GM12878 (cell line): ENCODE data around the gene IL19. TPM values are rescaled to one million over a fixed set of nuclear protein-coding genes. Genes with fewer than 3 reads are reported as not detected.

ENCODE experiments used
- ATAC-seq: fragments of 200-7000 bp; cut with Tn5 transposase; 3 replicates; pipeline ENCODE4 v1.9.1; 2020; ENCODE audit warnings: mild to moderate bottlenecking, moderate library complexity
- BruUV-seq: library from RNA; stranded (reverse); fragments of 400-500 nt; replicated peaks from 2 replicates; lab custom pipeline; 2021; lab: Mats Ljungman, UMichigan
- CTCF ChIA-PET: fragments of 300-600 bp; sonication (Branson Sonifier 250); formaldehyde crosslinking; extraction: SDS; loops from one replicate; lab custom pipeline; 2021; ENCODE audit warnings: inconsistent platforms; lab: Yijun Ruan, JAX
- POLR2A ChIA-PET: fragments of 350-600 bp; formaldehyde crosslinking; extraction: SDS; loops from one replicate; lab custom pipeline; 2021; ENCODE audit warnings: inconsistent platforms; lab: Charles Lee
- RAD21 ChIA-PET: fragments of 300-600 bp; sonication (Branson Sonifier 250); formaldehyde crosslinking; loops from one replicate; lab custom pipeline; 2023; ENCODE audit warnings: antibody characterized with exemption; ENCODE audit not compliant: unreplicated experiment; lab: Charles Lee
- SMC1A ChIA-PET: fragments of 300-600 bp; sonication (Branson Sonifier 250); formaldehyde crosslinking; loops from one replicate; lab custom pipeline; 2023; ENCODE audit not compliant: unreplicated experiment, uncharacterized antibody; lab: Charles Lee
- DNase-seq: peaks from one replicate; pipeline ENCODE4 v3.0.0-alpha.2; 2011; ENCODE audit warnings: low read depth, low spot score
- FAIRE-seq: peaks from 3 replicates; lab custom pipeline; 2011; peaks lifted over from hg19 to GRCh38; lab: Jason Lieb, UNC
- H2AFZ ChIP-seq: 2 replicates; pipeline ENCODE4 v1.6.0; 2011; ENCODE audit warnings: low read depth, low read length, control low read depth; ENCODE audit not compliant: control insufficient read depth
- H3K27ac ChIP-seq: 2 replicates; pipeline ENCODE4 v1.5.1; 2011; ENCODE audit warnings: control low read depth; ENCODE audit not compliant: control insufficient read depth, insufficient read depth
- H3K27me3 ChIP-seq, 2 experiments: replicated peaks in 1 of 2; 2 replicates each; pipeline versions ENCODE4 v1.6.0 to v1.6.1; 2011; ENCODE audit warnings: low read length in 1 of 2; ENCODE audit not compliant: control insufficient read depth in 2 of 2, insufficient read depth in 2 of 2
- H3K36me3 ChIP-seq, 2 experiments: 2 replicates each; pipeline ENCODE4 v1.5.1; 2011; ENCODE audit warnings: low read length in 1 of 2; ENCODE audit not compliant: control insufficient read depth in 2 of 2, insufficient read depth in 2 of 2
- H3K4me1 ChIP-seq: 2 replicates; pipeline ENCODE4 v1.6.1; 2011; ENCODE audit warnings: mild to moderate bottlenecking, low read length, moderate library complexity, mixed read lengths; ENCODE audit not compliant: control insufficient read depth, insufficient read depth
- H3K4me2 ChIP-seq: 2 replicates; pipeline ENCODE4 v1.6.0; 2011; ENCODE audit warnings: control low read depth; ENCODE audit not compliant: control insufficient read depth, insufficient read depth
- H3K4me3 ChIP-seq: fragments of 200-600 bp; sonication (generic); 2 replicates; pipeline ENCODE4 v1.5.1; 2016
- H3K79me2 ChIP-seq: 2 replicates; pipeline ENCODE4 v1.6.0; 2011; ENCODE audit warnings: low read length; ENCODE audit not compliant: control insufficient read depth, insufficient read depth
- H3K9ac ChIP-seq: 2 replicates; pipeline ENCODE4 v1.8.0; 2011; ENCODE audit warnings: low read length, control low read depth, mixed read lengths; ENCODE audit not compliant: control insufficient read depth, insufficient read depth
- H3K9me3 ChIP-seq: replicated peaks from 3 replicates; pipeline ENCODE4 v1.5.1; 2011; ENCODE audit warnings: mild to moderate bottlenecking, low read length; ENCODE audit not compliant: control insufficient read depth, insufficient read depth
- H4K20me1 ChIP-seq: 2 replicates; pipeline ENCODE4 v1.6.0; 2011; ENCODE audit not compliant: control insufficient read depth, insufficient read depth
- CEBPB ChIP-seq, 2 experiments: fragments of 150-350 bp in 1 of 2; IDR thresholded peaks; 2 replicates each; pipeline ENCODE4 v1.6.1; 2012 to 2014; ENCODE audit warnings: low read depth in 2 of 2, low read length in 2 of 2, borderline replicate concordance in 1 of 2, inconsistent platforms in 1 of 2
- MYC ChIP-seq: IDR thresholded peaks from 2 replicates; pipeline ENCODE4 v1.6.1; 2011; ENCODE audit warnings: mild to moderate bottlenecking, low read length, moderate library complexity, inconsistent platforms; ENCODE audit not compliant: insufficient read depth, insufficient replicate concordance, insufficient read length, severe bottlenecking
- POLR2A ChIP-seq: IDR thresholded peaks from 2 replicates; pipeline ENCODE4 v1.6.1; 2011; ENCODE audit warnings: low read depth, mild to moderate bottlenecking, low read length
- POU2F2 ChIP-seq: IDR thresholded peaks from 3 replicates; pipeline ENCODE4 v1.6.1; 2011; ENCODE audit warnings: low read depth, mild to moderate bottlenecking, low read length, borderline replicate concordance
- RAD51 ChIP-seq: fragments of 450-650 bp; IDR thresholded peaks from 2 replicates; pipeline ENCODE4 v1.6.1; 2016; ENCODE audit warnings: moderate library complexity, mild to moderate bottlenecking, inconsistent platforms
- WGBS: methylation state at CpG from one replicate; pipeline ENCODE4 v1.1.6; 2016; ENCODE audit warnings: low lambda C conversion rate; ENCODE audit not compliant: insufficient replicate concordance, insufficient coverage; ENCODE audit errors: missing lambda C conversion rate; 5-methylcytosine and 5-hydroxymethylcytosine counted together
- in situ Hi-C: fragments of 300-500 bp; cut with MboI; formaldehyde crosslinking; loops from 9 replicates; pipeline ENCODE4 v1.14.3; 2018; ENCODE audit warnings: mixed read lengths
- intact Hi-C: fragments of 100-400 bp; cut with micrococcal nuclease; formaldehyde crosslinking; loops from one replicate; pipeline ENCODE4 v1.14.2; 2022; ENCODE audit not compliant: unreplicated experiment
- polyA plus RNA-seq, 11 experiments: library from polyadenylated mRNA; depleted of rRNA in 4 of 11; unstranded in 6 of 11; stranded (reverse) in 5 of 11; fragments of >200 nt; fragmentation: Nextera tagmentation in 4 of 11; fragmentation: Illumina TruSeq in 1 of 11; extraction: Ambion mirVana in 4 of 11; extraction: Trizol in 1 of 11; gene quantifications; 1 replicate in 1 of 11; 2 replicates in 10 of 11; pipeline versions ENCODE4 v1.2.1 to v1.2.3, GENCODE V29; 2011 to 2016; ENCODE audit warnings: inconsistent platforms in 2 of 11, missing spikeins in 2 of 11, low read depth in 1 of 11
- total RNA-seq, 4 experiments: library from RNA; depleted of rRNA in 3 of 4; stranded (reverse); fragments of >200 nt in 3 of 4; fragmentation: Illumina TruSeq in 1 of 4; extraction: Trizol in 1 of 4; gene quantifications; 2 replicates each; pipeline versions ENCODE4 v1.2.1 to v1.2.3, GENCODE V29; 2013 to 2021
- TF ChIP-seq, protein P1 (sequence below): fragments of 450-650 bp; IDR thresholded peaks from 2 replicates; pipeline ENCODE4 v1.6.1; 2017; ENCODE audit warnings: mild to moderate bottlenecking, moderate library complexity
- TF ChIP-seq, protein P2 (sequence below): fragments of 450-650 bp; IDR thresholded peaks from 2 replicates; pipeline ENCODE4 v1.6.1; 2017; ENCODE audit warnings: low read depth, mild to moderate bottlenecking, moderate library complexity
- TF ChIP-seq, protein P3 (sequence below): IDR thresholded peaks from 2 replicates; pipeline ENCODE4 v1.6.1; 2012; ENCODE audit warnings: mild to moderate bottlenecking, low read depth, low read length
- TF ChIP-seq, protein P4 (sequence below): IDR thresholded peaks from 2 replicates; pipeline ENCODE4 v1.6.1; 2011; ENCODE audit warnings: low read depth, mild to moderate bottlenecking, low read length, moderate library complexity, borderline replicate concordance; ENCODE audit errors: extremely low read depth

IL19 gene
- total and polyA plus RNA-seq, 10 of the 15 experiments (the other 5 are each of a cell fraction or from before 2014, with no cell fraction given), result 0.10 to 0.73 (median 0.28) TPM; not detected in 6

DNA sequence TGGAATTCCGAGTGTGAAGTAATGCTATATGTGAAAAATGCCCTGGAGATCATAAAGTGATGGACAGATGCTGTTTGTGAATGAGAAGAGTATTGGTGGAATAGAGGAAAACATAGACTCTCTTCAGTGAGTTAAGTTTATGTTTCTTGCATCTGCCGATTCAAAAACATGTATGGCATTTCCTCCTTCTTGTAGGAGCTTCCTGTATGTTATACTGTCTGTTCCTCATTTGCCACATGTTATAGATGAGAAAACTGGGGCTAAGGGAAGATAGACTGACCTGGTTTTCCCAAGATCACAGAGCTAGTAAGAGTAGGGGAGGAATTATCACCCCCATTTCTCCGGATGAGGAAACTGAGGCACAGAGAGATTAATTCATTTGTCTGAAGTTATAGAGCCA is 53.8 kb downstream of the IL19 start (continued):
- TF ChIP-seq, protein P1, sequence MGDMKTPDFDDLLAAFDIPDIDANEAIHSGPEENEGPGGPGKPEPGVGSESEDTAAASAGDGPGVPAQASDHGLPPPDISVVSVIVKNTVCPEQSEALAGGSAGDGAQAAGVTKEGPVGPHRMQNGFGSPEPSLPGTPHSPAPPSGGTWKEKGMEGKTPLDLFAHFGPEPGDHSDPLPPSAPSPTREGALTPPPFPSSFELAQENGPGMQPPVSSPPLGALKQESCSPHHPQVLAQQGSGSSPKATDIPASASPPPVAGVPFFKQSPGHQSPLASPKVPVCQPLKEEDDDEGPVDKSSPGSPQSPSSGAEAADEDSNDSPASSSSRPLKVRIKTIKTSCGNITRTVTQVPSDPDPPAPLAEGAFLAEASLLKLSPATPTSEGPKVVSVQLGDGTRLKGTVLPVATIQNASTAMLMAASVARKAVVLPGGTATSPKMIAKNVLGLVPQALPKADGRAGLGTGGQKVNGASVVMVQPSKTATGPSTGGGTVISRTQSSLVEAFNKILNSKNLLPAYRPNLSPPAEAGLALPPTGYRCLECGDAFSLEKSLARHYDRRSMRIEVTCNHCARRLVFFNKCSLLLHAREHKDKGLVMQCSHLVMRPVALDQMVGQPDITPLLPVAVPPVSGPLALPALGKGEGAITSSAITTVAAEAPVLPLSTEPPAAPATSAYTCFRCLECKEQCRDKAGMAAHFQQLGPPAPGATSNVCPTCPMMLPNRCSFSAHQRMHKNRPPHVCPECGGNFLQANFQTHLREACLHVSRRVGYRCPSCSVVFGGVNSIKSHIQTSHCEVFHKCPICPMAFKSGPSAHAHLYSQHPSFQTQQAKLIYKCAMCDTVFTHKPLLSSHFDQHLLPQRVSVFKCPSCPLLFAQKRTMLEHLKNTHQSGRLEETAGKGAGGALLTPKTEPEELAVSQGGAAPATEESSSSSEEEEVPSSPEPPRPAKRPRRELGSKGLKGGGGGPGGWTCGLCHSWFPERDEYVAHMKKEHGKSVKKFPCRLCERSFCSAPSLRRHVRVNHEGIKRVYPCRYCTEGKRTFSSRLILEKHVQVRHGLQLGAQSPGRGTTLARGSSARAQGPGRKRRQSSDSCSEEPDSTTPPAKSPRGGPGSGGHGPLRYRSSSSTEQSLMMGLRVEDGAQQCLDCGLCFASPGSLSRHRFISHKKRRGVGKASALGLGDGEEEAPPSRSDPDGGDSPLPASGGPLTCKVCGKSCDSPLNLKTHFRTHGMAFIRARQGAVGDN, result no peak

DNA sequence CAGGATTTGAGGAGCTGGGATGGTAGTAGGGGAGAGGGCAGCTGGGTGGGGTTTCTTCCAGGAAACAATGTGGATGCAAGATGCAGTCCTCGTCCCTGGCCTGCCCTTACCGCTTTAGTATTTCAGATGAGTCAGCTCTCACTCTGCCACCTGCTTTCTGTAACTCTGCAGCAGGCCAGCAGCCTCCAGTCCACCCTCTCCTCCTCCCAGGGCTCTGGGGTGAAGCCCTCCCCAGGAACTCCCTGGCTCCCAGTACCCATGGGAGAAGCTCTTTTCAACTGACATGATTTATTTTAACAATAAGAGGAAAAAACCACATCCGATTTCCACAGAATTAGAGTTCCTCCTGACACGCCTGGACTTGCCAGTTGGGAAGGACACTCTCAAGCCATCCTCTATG is 55.8 kb downstream of the IL19 start:
- no peaks in the 10 kb centered on the region for H3K36me3 ChIP-seq
- 70% methylated on average over 4 of the region's 4 CpGs for WGBS
- no peaks in the 10 kb centered on the region for H3K9me3 ChIP-seq
- FAIRE-seq (no peak), DNase-seq (no peak), ATAC-seq (no peak)
- H3K79me2 ChIP-seq, result no peaks in the 10 kb centered on the region
- H3K27me3 ChIP-seq, result no peaks in the 10 kb centered on the region
- intact Hi-C loops, result no loop called here
- peaks cover 25% of the 10 kb centered on the region for H3K4me1 ChIP-seq
- no peaks in the 10 kb centered on the region for H4K20me1 ChIP-seq
- in situ Hi-C loops, result no loop called here
- no peak overlapping the region for H3K4me3 ChIP-seq
- H2AFZ ChIP-seq, result no peak overlapping the region
- ChIA-PET RAD21 (no interaction called here), CTCF (interaction anchor here (0.9 to 2.4 kb wide), 6 partner anchors 9 to 155 kb away, joined by 3 to 9 read pairs (median 4); no protein-coding TSS in a partner anchor), POLR2A (no interaction called here), SMC1A (interaction anchor here (1.1 to 2.0 kb wide), 3 partner anchors 9 to 99 kb away, joined by 3 to 6 read pairs (median 4); no protein-coding TSS in a partner anchor)
- TF ChIP-seq POU2F2, result no peak
- TF ChIP-seq RAD51, result no peak
- TF ChIP-seq CEBPB (IDR thresholded peaks at IDR 0.05; ENCODE audit: borderline replicate concordance in 1 of 2, low read depth in 2 of 2, low read length in 2 of 2), result no peak
- TF ChIP-seq, protein P2, sequence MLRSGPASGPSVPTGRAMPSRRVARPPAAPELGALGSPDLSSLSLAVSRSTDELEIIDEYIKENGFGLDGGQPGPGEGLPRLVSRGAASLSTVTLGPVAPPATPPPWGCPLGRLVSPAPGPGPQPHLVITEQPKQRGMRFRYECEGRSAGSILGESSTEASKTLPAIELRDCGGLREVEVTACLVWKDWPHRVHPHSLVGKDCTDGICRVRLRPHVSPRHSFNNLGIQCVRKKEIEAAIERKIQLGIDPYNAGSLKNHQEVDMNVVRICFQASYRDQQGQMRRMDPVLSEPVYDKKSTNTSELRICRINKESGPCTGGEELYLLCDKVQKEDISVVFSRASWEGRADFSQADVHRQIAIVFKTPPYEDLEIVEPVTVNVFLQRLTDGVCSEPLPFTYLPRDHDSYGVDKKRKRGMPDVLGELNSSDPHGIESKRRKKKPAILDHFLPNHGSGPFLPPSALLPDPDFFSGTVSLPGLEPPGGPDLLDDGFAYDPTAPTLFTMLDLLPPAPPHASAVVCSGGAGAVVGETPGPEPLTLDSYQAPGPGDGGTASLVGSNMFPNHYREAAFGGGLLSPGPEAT, result no peak
- TF ChIP-seq, protein P3, sequence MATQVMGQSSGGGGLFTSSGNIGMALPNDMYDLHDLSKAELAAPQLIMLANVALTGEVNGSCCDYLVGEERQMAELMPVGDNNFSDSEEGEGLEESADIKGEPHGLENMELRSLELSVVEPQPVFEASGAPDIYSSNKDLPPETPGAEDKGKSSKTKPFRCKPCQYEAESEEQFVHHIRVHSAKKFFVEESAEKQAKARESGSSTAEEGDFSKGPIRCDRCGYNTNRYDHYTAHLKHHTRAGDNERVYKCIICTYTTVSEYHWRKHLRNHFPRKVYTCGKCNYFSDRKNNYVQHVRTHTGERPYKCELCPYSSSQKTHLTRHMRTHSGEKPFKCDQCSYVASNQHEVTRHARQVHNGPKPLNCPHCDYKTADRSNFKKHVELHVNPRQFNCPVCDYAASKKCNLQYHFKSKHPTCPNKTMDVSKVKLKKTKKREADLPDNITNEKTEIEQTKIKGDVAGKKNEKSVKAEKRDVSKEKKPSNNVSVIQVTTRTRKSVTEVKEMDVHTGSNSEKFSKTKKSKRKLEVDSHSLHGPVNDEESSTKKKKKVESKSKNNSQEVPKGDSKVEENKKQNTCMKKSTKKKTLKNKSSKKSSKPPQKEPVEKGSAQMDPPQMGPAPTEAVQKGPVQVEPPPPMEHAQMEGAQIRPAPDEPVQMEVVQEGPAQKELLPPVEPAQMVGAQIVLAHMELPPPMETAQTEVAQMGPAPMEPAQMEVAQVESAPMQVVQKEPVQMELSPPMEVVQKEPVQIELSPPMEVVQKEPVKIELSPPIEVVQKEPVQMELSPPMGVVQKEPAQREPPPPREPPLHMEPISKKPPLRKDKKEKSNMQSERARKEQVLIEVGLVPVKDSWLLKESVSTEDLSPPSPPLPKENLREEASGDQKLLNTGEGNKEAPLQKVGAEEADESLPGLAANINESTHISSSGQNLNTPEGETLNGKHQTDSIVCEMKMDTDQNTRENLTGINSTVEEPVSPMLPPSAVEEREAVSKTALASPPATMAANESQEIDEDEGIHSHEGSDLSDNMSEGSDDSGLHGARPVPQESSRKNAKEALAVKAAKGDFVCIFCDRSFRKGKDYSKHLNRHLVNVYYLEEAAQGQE, result no peak
- TF ChIP-seq, protein P4, sequence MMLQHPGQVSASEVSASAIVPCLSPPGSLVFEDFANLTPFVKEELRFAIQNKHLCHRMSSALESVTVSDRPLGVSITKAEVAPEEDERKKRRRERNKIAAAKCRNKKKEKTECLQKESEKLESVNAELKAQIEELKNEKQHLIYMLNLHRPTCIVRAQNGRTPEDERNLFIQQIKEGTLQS, result no peak
- TF ChIP-seq MYC, result no peak
- no peak for TF ChIP-seq POLR2A
- H3K27ac ChIP-seq, result no peak overlapping the region
- no peak overlapping the region for H3K9ac ChIP-seq
- BruUV-seq, result no TSS peak
- no peak overlapping the region for H3K4me2 ChIP-seq
